M059J (cell line): ENCODE data around the gene MGST3. TPM values are rescaled to one million over a fixed set of nuclear protein-coding genes. Genes with fewer than 3 reads are reported as not detected.
"Not testable (repeated sequence)": the region's sequence is repeated elsewhere in the genome, so short reads cannot be mapped to it uniquely, and the experiment has no call there.

Source experiments
- DNase-seq: peaks from one replicate; pipeline ENCODE4 v3.0.0-alpha.2; 2012; ENCODE audit warnings: low read depth
- total RNA-seq: library from RNA; depleted of rRNA; stranded (reverse); fragments of >200 nt; shearing (Covaris generic); gene quantifications from 2 replicates; pipeline ENCODE4 v1.2.3, GENCODE V29; 2014

Gene MGST3
- total RNA-seq, 1 experiment from 2014 or later = 99.6 TPM

GRCh38 chr1:165658766-165659580 lies 27.9 kb downstream of the MGST3 start:
- DNase-seq = not testable (repeated sequence)

- no peak for DNase-seq
Observed at GRCh38 chr1:165659581-165659895, 28.5 kb downstream of the MGST3 start.

DNA sequence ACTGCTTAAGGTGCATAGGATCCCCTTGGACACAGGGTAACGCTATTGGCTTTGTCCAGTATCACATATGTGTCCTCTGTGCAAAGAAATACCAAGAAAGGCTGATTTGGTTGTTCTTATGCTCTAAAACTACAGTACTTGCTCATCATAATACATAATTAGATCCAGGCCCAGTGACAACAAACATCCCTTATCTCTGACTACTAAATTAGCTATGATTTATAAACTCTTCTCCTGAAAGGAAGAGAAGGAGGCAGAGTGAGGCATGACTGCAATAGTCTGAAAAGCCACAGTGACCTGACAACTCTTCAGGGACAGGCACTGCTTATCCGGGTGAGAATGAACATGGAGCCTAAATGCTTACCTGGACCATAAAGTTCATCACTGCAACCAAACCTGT lies 30.7 kb downstream of the MGST3 start:
- DNase-seq = no peak

DNA sequence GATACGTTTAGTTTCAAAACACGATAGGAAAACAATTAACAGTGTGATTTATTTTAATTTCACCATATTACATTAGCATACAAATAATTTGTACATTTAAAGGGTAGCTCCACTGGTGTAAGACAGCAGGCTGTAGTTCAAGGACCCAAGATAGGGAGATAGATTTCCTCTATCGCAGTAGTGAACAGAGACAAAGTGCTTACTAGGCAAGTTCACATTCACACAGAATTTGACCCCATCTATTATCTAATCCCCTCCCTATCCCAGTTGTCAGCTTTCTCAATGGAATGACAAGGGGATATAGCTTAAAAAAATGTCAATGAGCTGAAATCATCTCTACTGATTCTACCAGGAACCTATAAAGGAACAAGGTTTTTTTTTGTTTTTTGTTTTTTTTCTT lies 31.2 kb downstream of the MGST3 start:
- DNase-seq = no peak

- DNase-seq = no peak
Observed at GRCh38 chr1:165666152-165666825, 35.3 kb downstream of the MGST3 start.

- no peak for DNase-seq
Observed at GRCh38 chr1:165668184-165668583, 37.1 kb downstream of the MGST3 start.

GRCh38 chr1:165671526-165671925 lies 40.5 kb downstream of the MGST3 start:
- no peak for DNase-seq

DNA sequence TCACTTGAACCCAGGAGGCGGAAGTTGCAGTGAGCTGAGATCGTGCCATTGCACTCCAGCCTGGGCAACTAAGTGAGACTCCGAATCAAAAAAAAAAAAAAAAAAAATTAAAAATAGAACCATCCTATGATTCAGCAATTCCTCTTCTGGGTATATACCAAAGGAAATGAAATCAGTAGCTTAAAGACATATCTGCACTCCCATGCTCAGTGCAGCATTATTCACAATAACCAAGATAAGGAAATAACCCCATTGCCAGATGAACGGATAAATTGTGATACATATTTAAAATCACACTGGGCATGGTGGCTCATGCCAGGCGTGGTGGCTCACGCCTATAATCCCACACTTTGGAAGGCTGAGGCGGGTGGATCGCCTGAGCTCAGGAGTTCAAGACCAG lies 43.6 kb downstream of the MGST3 start:
- no peak for DNase-seq

DNA sequence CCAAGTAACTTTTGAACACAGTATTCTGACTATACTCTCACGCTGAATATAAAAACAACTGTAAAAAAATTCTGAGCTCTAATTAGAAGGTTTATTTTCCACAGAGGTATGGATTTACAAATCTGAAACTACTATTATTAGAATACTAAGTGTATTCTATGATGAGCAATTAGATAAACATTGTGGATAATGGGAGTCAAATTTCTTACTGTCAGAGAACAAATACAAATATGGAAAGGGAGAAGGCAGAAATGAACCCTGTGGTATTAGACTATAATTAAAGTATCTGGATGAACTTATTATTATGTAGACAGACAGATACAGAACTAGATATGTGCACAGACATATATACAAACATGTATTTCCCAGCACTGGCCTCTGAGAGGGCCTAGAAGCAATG lies 44.8 kb downstream of the MGST3 start:
- no peak for DNase-seq

DNA sequence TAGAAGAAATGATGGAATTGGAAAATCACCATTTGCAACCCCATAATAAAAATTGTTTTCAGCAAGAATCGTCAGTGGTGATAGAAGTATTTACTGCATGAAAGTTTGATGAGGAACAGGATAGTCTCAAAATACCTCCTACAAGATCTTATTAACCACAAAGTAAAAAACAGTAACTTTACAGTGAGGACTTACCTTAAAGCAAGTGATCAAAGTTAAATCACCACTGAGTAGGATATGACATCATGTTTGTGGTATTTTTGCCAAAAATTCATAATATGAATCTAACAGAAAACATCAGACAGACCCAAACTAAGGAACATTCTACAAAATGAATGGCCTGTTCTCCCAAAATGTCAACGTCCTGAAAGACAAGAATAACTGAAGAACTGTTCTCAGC lies 47.5 kb downstream of the MGST3 start:
- no peak for DNase-seq

- no peak for DNase-seq
Observed at GRCh38 chr1:165679282-165680036, 48.4 kb downstream of the MGST3 start.

- no peak for DNase-seq
Observed at GRCh38 chr1:165680303-165680702, 49.3 kb downstream of the MGST3 start.

GRCh38 chr1:165680773-165681172 lies 49.7 kb downstream of the MGST3 start:
- DNase-seq = not testable (repeated sequence)

GRCh38 chr1:165683848-165684485 lies 52.9 kb downstream of the MGST3 start:
- DNase-seq = no peak

DNA sequence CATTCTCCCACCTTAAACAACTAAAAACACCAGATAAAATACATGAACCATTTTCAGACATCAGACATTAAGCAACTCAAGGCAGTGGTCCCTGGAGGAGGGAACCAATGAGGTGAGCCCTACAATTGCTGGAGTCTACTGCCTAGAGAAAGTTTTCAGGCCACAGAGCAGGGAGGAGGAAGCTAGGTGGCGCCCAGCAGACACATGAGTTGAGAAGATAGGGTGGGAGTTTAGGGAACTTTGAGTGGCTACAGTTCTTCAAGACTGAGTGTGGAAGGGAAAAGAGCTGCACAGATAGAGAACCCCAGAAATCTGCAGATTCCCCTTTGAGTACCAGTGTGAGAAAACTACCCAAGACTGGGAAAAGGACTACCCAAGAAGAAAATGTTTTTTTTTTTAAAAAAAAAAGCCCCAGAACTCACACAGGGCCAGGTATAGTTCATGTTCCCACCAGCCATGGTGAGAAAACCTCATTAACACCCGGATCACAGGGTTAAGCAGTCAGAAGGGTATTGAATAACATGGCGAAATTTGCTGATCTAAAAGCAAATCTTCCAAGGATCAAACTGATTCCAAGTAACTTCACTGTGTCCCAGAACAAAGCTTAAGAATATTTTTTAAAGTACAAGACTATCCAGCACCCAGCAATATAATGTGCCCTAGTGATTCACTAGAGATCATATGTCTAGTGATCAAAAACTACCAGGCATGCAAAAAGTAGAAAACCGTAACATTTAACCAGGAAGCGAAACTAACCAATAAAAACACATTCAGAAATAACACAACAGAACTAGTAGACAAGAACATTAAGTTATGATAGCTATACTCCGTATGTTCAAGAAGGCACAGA lies 55.3 kb downstream of the MGST3 start:
- no peak for DNase-seq

DNA sequence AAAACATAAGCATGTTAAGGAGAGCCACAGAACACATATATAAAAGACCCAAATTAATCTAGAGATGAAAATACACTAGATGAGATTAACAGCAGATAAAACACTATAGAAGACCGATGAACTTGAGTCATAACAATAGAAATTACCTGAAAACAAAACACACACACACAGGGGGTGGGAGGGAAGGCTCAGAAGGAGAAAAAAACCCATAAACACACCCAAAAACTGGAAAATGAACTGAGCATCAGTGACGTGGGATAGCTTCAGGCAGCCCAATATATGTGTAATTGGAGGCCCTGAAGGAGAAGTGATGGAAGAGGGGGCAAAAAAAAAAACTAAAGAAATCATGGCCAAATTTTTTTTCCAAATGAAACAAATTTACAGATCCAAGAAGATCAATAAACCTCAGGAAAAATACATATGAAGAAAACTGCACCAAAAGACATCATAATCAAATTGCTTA lies 56.0 kb downstream of the MGST3 start:
- DNase-seq = no peak

GRCh38 chr1:165688046-165688445 lies 57.0 kb downstream of the MGST3 start:
- no peak for DNase-seq

GRCh38 chr1:165695031-165695430 lies 64.0 kb downstream of the MGST3 start:
- DNase-seq = no peak

- DNase-seq = peak; percentile 78
Observed at GRCh38 chr1:165696625-165697100, 65.6 kb downstream of the MGST3 start.

DNA sequence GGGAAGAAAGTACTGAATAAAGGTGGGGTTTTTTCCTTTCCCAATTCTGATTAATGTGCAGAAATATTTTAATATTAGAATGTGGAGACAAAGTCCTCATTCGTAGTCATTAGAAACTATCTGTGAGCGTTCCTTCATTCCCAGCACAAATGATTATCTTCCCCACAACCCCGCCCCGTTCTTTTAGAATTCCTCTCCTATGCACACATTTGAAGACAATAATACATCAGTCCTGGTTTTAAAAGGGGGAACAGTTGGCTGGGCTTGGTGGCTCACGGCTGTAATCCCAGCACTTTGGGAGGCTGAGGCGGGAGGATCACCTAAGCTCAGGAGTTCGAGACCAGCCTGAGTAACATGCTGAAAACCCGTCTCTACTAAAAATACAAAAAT lies 66.5 kb downstream of the MGST3 start:
- peak; percentile 23 for DNase-seq
